ENCODE results near the gene ZKSCAN7. TPM values are rescaled to one million over a fixed set of nuclear protein-coding genes. Genes with fewer than 3 reads are reported as not detected.
"Not testable (repeated sequence)": the region's sequence is repeated elsewhere in the genome, so short reads cannot be mapped to it uniquely, and the experiment has no call there.

The ZKSCAN7 gene
- total RNA-seq, 1 donor from 2014 or later = 21.0 TPM

DNA sequence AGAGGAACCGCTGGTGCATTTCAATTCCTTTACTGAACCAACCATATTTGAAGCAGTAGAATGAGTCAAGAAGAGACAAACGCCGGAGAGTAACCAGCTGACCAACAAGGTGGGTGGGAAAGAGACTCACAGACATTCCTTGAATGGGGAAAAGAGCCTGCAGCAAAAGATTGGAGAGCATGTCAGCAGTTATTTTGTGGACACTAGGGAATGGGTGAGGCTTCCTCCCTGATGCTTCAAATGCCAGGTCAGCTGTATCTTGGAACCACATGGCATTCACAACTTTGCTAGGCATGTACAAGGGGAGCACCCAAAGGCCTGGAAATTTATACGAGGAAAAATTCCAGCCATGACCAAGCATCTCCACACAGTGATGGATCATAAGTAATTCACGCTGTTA lies 29.9 kb upstream of the ZKSCAN7 start:
- Mint-ChIP-seq H3K4me3 (no peak overlapping the region), H3K9me3 (peaks cover 3% of the 10 kb centered on the region), H3K27me3 (ENCODE audit: low read depth) (peaks cover 65% of the 10 kb centered on the region), H3K27ac (ENCODE audit: unreplicated experiment) (no peak overlapping the region), H3K4me1 (peaks cover 4% of the 10 kb centered on the region), H3K36me3 (ENCODE audit: low read depth) (no peaks in the 10 kb centered on the region)
- TF ChIP-seq, protein P1, sequence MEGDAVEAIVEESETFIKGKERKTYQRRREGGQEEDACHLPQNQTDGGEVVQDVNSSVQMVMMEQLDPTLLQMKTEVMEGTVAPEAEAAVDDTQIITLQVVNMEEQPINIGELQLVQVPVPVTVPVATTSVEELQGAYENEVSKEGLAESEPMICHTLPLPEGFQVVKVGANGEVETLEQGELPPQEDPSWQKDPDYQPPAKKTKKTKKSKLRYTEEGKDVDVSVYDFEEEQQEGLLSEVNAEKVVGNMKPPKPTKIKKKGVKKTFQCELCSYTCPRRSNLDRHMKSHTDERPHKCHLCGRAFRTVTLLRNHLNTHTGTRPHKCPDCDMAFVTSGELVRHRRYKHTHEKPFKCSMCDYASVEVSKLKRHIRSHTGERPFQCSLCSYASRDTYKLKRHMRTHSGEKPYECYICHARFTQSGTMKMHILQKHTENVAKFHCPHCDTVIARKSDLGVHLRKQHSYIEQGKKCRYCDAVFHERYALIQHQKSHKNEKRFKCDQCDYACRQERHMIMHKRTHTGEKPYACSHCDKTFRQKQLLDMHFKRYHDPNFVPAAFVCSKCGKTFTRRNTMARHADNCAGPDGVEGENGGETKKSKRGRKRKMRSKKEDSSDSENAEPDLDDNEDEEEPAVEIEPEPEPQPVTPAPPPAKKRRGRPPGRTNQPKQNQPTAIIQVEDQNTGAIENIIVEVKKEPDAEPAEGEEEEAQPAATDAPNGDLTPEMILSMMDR (conservative IDR thresholded peaks at IDR 0.05) = no peak
- no peak for DNase-seq (ENCODE audit: low read depth, low spot score)

- H3K4me3 Mint-ChIP-seq = no peak overlapping the region
- DNase-seq (ENCODE audit: low read depth, low spot score) = no peak
- H3K4me1 Mint-ChIP-seq = no peaks in the 10 kb centered on the region
- no peak overlapping the region for H3K27ac Mint-ChIP-seq (ENCODE audit: unreplicated experiment)
- peaks cover 61% of the 10 kb centered on the region for H3K27me3 Mint-ChIP-seq (ENCODE audit: low read depth)
- TF ChIP-seq, protein P1 (conservative IDR thresholded peaks at IDR 0.05) = peak; percentile 46
- H3K9me3 Mint-ChIP-seq = no peaks in the 10 kb centered on the region
- no peaks in the 10 kb centered on the region for H3K36me3 Mint-ChIP-seq (ENCODE audit: low read depth)
These were observed 25.1 kb upstream of the ZKSCAN7 start for GRCh38 chr3:44529927-44530326.

DNA sequence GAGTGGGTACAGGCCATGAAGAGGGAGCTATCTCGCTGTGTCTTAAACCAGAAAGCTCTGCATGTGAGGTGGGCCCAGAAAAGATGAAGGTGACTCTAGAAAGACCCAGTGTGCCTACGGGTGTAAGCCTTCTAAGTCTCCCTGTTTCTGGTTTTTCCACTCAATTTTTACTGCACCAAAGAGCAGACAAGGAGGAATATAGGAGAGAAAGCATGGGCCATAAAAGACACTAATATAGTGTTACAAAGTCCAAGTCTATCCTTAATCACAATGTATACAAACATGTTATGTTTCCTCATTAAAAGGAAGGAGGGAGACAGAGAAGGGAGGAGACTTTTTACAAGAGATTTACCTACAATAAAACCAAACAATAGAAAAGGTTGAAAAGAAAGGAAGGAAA lies 24.1 kb upstream of the ZKSCAN7 start:
- H3K36me3 Mint-ChIP-seq (ENCODE audit: low read depth) = no peaks in the 10 kb centered on the region
- H3K9me3 Mint-ChIP-seq = no peaks in the 10 kb centered on the region
- H3K27me3 Mint-ChIP-seq (ENCODE audit: low read depth) = peaks cover 67% of the 10 kb centered on the region
- H3K27ac Mint-ChIP-seq (ENCODE audit: unreplicated experiment) = no peak overlapping the region
- no peak for DNase-seq (ENCODE audit: low read depth, low spot score)
- TF ChIP-seq, protein P1 (conservative IDR thresholded peaks at IDR 0.05) = no peak
- H3K4me1 Mint-ChIP-seq = no peaks in the 10 kb centered on the region
- no peak overlapping the region for H3K4me3 Mint-ChIP-seq

DNA sequence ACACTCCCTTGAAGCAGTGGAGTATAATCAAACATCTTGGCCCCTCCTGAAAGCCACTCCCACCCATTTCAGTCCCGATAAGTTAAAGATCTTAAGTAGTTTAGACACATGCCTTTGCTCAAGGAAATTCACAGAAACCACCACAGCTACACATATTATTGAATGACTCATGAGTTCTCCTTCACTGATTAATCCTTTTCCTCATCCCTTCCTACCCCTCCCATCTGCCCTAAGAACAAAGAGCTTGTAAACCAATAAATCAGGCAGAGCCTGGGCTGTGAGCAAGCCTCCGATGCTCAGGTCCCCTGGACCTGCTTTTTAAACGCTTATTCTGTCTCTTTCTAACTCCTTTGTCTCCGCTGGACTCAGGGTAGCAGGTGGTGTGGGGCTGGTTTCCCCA lies 20.3 kb upstream of the ZKSCAN7 start:
- H3K27me3 Mint-ChIP-seq (ENCODE audit: low read depth) = peaks cover 75% of the 10 kb centered on the region
- not testable (repeated sequence) for H3K27ac Mint-ChIP-seq (ENCODE audit: unreplicated experiment); H3K4me1 Mint-ChIP-seq; H3K36me3 Mint-ChIP-seq (ENCODE audit: low read depth); DNase-seq (ENCODE audit: low read depth, low spot score); H3K9me3 Mint-ChIP-seq; H3K4me3 Mint-ChIP-seq

- no peak for DNase-seq (ENCODE audit: low read depth, low spot score)
- Mint-ChIP-seq H3K27me3 (ENCODE audit: low read depth) (peaks cover 71% of the 10 kb centered on the region), H3K4me1 (no peaks in the 10 kb centered on the region), H3K4me3 (no peak overlapping the region), H3K9me3 (no peaks in the 10 kb centered on the region), H3K27ac (ENCODE audit: unreplicated experiment) (no peak overlapping the region), H3K36me3 (ENCODE audit: low read depth) (no peaks in the 10 kb centered on the region)
- TF ChIP-seq, protein P1 (conservative IDR thresholded peaks at IDR 0.05) = no peak
These were observed 19.6 kb upstream of the ZKSCAN7 start for GRCh38 chr3:44535364-44535763.

- not testable (repeated sequence) for H3K4me1 Mint-ChIP-seq; H3K36me3 Mint-ChIP-seq (ENCODE audit: low read depth); H3K9me3 Mint-ChIP-seq; H3K4me3 Mint-ChIP-seq; H3K27ac Mint-ChIP-seq (ENCODE audit: unreplicated experiment); DNase-seq (ENCODE audit: low read depth, low spot score)
- H3K27me3 Mint-ChIP-seq (ENCODE audit: low read depth) = peaks cover 65% of the 10 kb centered on the region
These were observed 10.2 kb upstream of the ZKSCAN7 start for GRCh38 chr3:44544811-44545210.

GRCh38 chr3:44555723-44556122 lies 730 bp downstream of the ZKSCAN7 start:
- DNase-seq (ENCODE audit: low read depth, low spot score) = no peak
- H3K36me3 Mint-ChIP-seq (ENCODE audit: low read depth) = peaks cover 43% of the 10 kb centered on the region
- TF ChIP-seq, protein P1 (conservative IDR thresholded peaks at IDR 0.05) = no peak
- peak overlapping the region; percentile 99 for H3K27ac Mint-ChIP-seq (ENCODE audit: unreplicated experiment)
- H3K27me3 Mint-ChIP-seq (ENCODE audit: low read depth) = peaks cover 26% of the 10 kb centered on the region
- H3K9me3 Mint-ChIP-seq = peaks cover 11% of the 10 kb centered on the region
- H3K4me3 Mint-ChIP-seq = peak overlapping the region; percentile 97
- peaks cover 29% of the 10 kb centered on the region for H3K4me1 Mint-ChIP-seq
